ENCODE results near the gene HIPK2.

DNA sequence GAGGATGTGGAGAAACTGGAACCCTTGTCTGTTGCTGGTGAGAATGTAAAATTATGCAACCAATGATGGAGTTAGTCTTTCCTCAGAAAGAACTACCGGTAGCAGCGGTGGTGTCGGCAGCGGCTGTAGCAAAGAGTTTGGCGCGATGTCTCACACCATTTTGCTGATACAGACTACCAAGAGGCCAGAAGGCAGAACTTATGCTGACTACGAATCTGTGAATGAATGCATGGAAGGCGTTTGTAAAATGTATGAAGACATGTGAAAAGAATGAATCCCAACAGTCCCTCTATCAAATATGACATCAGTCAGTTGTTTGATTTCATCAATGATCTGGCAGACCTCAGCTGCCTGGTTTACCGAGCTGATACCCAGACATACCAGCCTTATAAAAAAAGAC lies 243.7 kb downstream of the HIPK2 start:
- TF ChIP-seq POLR2A (IDR thresholded peaks at IDR 0.05; ENCODE audit: low read depth, low read length) (no peak), POLR2AphosphoS5 (IDR thresholded peaks at IDR 0.05; ENCODE audit: low read depth, low read length) (no peak)
